PFSK-1 (cell line): ENCODE results near the gene CSF1R.

Experiments
- FOXP2 ChIP-seq: optimal IDR thresholded peaks from 2 replicates; pipeline ENCODE3; 2011; ENCODE audit warnings: borderline replicate concordance, control low read depth, inconsistent platforms; ENCODE audit not compliant: insufficient read depth; ENCODE audit errors: extremely low read length, extremely low read depth
- POLR2AphosphoS5 ChIP-seq: IDR thresholded peaks from 2 replicates; pipeline ENCODE4 v1.6.1; 2012; ENCODE audit warnings: low read depth, mild to moderate bottlenecking, control low read depth, low read length, moderate library complexity
- SIN3A ChIP-seq: IDR thresholded peaks from 2 replicates; pipeline ENCODE4 v1.6.1; 2012; ENCODE audit warnings: mild to moderate bottlenecking, low read length, moderate library complexity, borderline replicate concordance; ENCODE audit not compliant: insufficient read depth
- TAF1 ChIP-seq: IDR thresholded peaks from 2 replicates; pipeline ENCODE4 v1.6.1; 2012; ENCODE audit warnings: low read length, control low read depth, borderline replicate concordance; ENCODE audit not compliant: insufficient read depth
- TF ChIP-seq, protein P1 (sequence below), 2 experiments: IDR thresholded peaks; 2 replicates each; pipeline versions ENCODE4 v1.6.1 to v1.8.0; 2011 to 2012; ENCODE audit warnings: low read depth in 2 of 2, low read length in 2 of 2, control low read depth in 1 of 2, inconsistent platforms in 1 of 2, mild to moderate bottlenecking in 1 of 2, moderate library complexity in 1 of 2; ENCODE audit not compliant: insufficient read depth in 1 of 2

CSF1R gene

DNA sequence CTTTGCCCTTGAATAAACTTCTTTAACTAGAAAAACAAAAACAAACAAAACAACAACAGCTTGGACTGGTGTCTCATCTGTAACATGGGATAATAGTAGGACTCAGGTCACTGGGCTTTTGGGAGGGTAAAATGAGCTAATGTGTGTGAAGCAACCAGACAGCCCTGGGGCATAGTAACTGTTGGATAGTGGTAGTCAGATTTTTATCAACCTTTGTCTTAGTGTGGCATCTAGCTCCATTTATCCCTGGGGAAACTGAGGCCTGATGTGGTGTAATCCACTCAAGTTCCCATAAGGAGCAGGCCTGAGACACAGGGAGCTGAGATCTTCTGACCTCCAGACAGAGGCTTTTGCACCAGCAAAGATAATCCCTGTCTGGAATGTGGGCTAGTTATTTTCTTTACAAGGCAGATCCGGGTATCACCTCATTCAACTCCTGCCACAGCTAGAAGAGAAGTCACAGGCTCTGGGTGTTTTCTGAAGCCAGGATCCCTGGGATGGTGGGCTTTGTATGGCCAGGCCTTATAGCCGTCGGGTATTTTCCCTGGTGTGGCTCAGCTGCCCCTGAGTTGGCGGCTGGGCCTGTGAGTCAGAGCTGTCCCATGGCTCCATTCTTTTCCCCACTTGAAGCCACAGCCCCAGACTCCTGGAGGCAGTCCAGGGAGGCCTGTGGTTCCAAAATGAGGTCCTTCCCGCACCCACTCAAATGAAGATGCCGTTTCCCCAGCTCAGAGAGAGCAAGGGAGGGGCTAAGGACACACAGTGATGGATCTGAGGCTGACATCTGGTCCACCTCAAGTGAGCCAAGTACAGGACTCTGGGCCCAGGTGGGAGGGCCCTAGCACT lies 26.1 kb upstream of the CSF1R start:
- TF ChIP-seq FOXP2 (no peak), POLR2AphosphoS5 (no peak), SIN3A (no peak), TAF1 (no peak)
- TF ChIP-seq, protein P1, sequence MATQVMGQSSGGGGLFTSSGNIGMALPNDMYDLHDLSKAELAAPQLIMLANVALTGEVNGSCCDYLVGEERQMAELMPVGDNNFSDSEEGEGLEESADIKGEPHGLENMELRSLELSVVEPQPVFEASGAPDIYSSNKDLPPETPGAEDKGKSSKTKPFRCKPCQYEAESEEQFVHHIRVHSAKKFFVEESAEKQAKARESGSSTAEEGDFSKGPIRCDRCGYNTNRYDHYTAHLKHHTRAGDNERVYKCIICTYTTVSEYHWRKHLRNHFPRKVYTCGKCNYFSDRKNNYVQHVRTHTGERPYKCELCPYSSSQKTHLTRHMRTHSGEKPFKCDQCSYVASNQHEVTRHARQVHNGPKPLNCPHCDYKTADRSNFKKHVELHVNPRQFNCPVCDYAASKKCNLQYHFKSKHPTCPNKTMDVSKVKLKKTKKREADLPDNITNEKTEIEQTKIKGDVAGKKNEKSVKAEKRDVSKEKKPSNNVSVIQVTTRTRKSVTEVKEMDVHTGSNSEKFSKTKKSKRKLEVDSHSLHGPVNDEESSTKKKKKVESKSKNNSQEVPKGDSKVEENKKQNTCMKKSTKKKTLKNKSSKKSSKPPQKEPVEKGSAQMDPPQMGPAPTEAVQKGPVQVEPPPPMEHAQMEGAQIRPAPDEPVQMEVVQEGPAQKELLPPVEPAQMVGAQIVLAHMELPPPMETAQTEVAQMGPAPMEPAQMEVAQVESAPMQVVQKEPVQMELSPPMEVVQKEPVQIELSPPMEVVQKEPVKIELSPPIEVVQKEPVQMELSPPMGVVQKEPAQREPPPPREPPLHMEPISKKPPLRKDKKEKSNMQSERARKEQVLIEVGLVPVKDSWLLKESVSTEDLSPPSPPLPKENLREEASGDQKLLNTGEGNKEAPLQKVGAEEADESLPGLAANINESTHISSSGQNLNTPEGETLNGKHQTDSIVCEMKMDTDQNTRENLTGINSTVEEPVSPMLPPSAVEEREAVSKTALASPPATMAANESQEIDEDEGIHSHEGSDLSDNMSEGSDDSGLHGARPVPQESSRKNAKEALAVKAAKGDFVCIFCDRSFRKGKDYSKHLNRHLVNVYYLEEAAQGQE (IDR thresholded peaks at IDR 0.05; ENCODE audit: insufficient read depth in 1 of 2, low read depth in 2 of 2, low read length in 2 of 2) = no peak

DNA sequence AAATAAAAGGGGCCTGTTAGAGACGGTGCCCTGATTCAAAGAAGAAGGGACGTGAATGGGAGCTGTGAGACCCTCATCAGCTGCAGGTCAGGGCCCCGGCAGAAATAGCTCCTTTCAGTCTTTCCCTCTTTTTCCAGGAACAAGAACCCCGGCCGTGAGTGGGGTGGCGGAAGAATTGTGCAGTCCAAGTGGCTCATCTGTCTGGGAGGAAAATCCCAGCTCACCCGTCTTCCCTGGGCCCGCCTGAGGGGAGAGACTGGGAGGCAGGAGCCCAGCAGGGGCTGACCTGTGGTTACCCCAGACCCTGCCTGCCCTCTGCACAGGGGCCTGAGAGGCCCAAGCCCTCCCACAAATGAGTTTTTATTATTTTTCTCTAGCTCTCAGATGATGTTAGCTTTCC lies 24.8 kb upstream of the CSF1R start:
- TF ChIP-seq SIN3A (no peak), POLR2AphosphoS5 (no peak), TAF1 (no peak), FOXP2 (no peak)
- TF ChIP-seq, protein P1 (IDR thresholded peaks at IDR 0.05; ENCODE audit: insufficient read depth in 1 of 2, low read depth in 2 of 2, low read length in 2 of 2) = no peak

DNA sequence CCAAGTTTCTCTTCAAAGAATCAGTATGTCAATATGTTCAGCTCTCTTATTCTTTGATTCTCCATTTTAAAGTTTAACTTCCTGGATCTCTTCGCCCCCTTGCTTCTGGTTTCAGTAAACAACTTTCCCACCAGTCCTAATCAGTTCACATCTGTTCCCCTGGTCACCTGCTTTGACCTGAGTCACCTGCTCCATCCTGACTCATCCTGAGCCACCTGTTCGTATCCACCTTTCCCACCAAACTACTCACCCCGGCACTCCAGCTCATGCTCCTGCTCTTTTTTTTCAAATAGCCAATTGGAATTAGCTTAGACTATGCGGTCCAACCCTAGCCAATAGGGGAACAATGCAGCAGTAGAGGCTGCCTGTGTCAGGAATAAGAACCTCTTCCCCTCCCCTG lies 23.6 kb upstream of the CSF1R start:
- TF ChIP-seq SIN3A = no peak
- TF ChIP-seq FOXP2 = no peak
- TF ChIP-seq TAF1 = no peak
- TF ChIP-seq, protein P1 (IDR thresholded peaks at IDR 0.05; ENCODE audit: insufficient read depth in 1 of 2, low read depth in 2 of 2, low read length in 2 of 2) = no peak

DNA sequence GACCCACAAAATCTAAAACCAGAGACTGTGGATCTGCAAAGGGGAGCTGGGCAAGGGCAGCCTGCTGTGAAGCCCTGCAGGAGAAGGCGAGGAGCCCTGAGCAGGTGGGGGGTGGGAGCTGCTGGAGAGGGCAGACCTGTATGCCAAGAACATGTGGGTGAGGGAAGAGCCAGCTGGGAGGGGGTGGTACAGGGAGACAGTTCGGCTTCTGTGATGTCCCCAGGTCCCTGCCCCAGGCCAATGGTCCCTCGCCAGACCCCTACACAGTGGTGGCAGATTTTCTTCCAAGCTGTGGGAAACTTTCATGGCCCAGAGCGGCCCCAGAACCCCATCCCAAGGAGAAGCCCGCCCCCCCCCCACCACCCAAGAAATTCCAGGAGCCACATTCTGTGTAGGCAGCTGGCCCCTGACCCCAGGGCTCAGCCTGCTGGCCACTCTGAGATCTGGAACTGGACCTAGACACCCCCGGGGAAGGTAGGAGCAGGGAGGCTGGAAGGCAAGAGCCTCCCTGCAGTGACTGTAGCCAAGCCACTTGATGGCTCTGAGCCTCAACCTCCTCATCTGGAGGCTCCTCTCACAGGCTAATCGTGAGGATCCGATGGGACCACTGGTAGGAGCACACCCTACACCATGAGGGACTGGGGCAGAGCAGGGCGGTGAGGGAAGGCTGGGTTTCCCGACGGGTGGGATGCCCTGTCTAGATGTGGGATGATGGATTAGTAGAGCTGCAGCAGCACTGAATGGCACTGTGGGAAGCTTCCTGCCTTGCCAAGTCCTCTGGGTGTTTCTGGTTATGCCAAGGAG lies 22.6 kb upstream of the CSF1R start:
- TF ChIP-seq POLR2AphosphoS5 = no peak
- TF ChIP-seq FOXP2 = no peak
- TF ChIP-seq TAF1 = no peak
- TF ChIP-seq, protein P1 (IDR thresholded peaks at IDR 0.05; ENCODE audit: insufficient read depth in 1 of 2, low read depth in 2 of 2, low read length in 2 of 2) = no peak
- no peak for TF ChIP-seq SIN3A
